Measurements from ENCODE around the gene MCF2L. TPM values are rescaled to one million over a fixed set of nuclear protein-coding genes. Genes with fewer than 3 reads are reported as not detected.

Gene MCF2L
- total RNA-seq, 2 donors from 2014 or later = 47.6 to 64.7 TPM

GRCh38 chr13:113086031-113086750 lies 117.2 kb downstream of the MCF2L start:
- TF ChIP-seq CTCF (IDR thresholded peaks at IDR 0.05) = no peak
- TF ChIP-seq POLR2AphosphoS5 (IDR thresholded peaks at IDR 0.05) = no peak
- no peak for TF ChIP-seq POLR2A (IDR thresholded peaks at IDR 0.05)
- no peaks in the 10 kb centered on the region for H3K27me3 ChIP-seq (replicated peaks; ENCODE audit: insufficient read depth)
- H3K36me3 ChIP-seq = no peaks in the 10 kb centered on the region
- no peak overlapping the region for H3K4me3 ChIP-seq
- WGBS = 84% methylated on average over 32 of the region's 32 CpGs
- DNase-seq (ENCODE audit: low spot score) = no peak
- H3K27ac ChIP-seq = no peak overlapping the region
- intact Hi-C loops (cut with DNase I) = no loop called here
- no peaks in the 10 kb centered on the region for H3K9me3 ChIP-seq
- peaks cover 6% of the 10 kb centered on the region for H3K4me1 ChIP-seq (replicated peaks)

- no peak for DNase-seq (ENCODE audit: low spot score)
- no peak for TF ChIP-seq CTCF (IDR thresholded peaks at IDR 0.05)
- TF ChIP-seq POLR2A (IDR thresholded peaks at IDR 0.05) = no peak
- no peak for TF ChIP-seq POLR2AphosphoS5 (IDR thresholded peaks at IDR 0.05)
- intact Hi-C loops (cut with DNase I) = no loop called here
- Histone ChIP-seq H3K36me3 (no peaks in the 10 kb centered on the region), H3K27ac (no peak overlapping the region), H3K4me1 (replicated peaks) (peaks cover 6% of the 10 kb centered on the region), H3K27me3 (replicated peaks; ENCODE audit: insufficient read depth) (no peaks in the 10 kb centered on the region), H3K4me3 (no peak overlapping the region), H3K9me3 (no peaks in the 10 kb centered on the region)
- WGBS = 89% methylated on average over 39 of the region's 39 CpGs
These were observed 118.2 kb downstream of the MCF2L start for GRCh38 chr13:113086991-113087922.

- no peaks in the 10 kb centered on the region for H3K27me3 ChIP-seq (replicated peaks; ENCODE audit: insufficient read depth)
- H3K27ac ChIP-seq = no peak overlapping the region
- TF ChIP-seq POLR2A (IDR thresholded peaks at IDR 0.05) = no peak
- TF ChIP-seq POLR2AphosphoS5 (IDR thresholded peaks at IDR 0.05) = no peak
- 94% methylated on average over 40 of the region's 40 CpGs for WGBS
- H3K36me3 ChIP-seq = no peaks in the 10 kb centered on the region
- H3K4me3 ChIP-seq = no peak overlapping the region
- peaks cover 3% of the 10 kb centered on the region for H3K4me1 ChIP-seq (replicated peaks)
- H3K9me3 ChIP-seq = no peaks in the 10 kb centered on the region
- intact Hi-C loops (cut with DNase I) = no loop called here
- DNase-seq (ENCODE audit: low spot score) = no peak
These were observed 119.1 kb downstream of the MCF2L start for GRCh38 chr13:113087923-113088690.

GRCh38 chr13:113088691-113089020 lies 119.6 kb downstream of the MCF2L start:
- Histone ChIP-seq H3K4me1 (replicated peaks) (no peaks in the 10 kb centered on the region), H3K27me3 (replicated peaks; ENCODE audit: insufficient read depth) (no peaks in the 10 kb centered on the region), H3K36me3 (no peaks in the 10 kb centered on the region), H3K9me3 (no peaks in the 10 kb centered on the region), H3K27ac (no peak overlapping the region), H3K4me3 (no peak overlapping the region)
- no peak for TF ChIP-seq CTCF (IDR thresholded peaks at IDR 0.05)
- TF ChIP-seq POLR2A (IDR thresholded peaks at IDR 0.05) = no peak
- no peak for TF ChIP-seq POLR2AphosphoS5 (IDR thresholded peaks at IDR 0.05)
- DNase-seq (ENCODE audit: low spot score) = no peak
- intact Hi-C loops (cut with DNase I) = no loop called here
- WGBS = 88% methylated on average over 15 of the region's 17 CpGs
